ENCODE measurements around the gene NCMAP.

GRCh38 chr1:24599265-24599664 is 43.4 kb downstream of the NCMAP start:
- no peak for TF ChIP-seq EZH2 (optimal IDR thresholded peaks at IDR 0.05; ENCODE audit: low read depth, low read length)
- TF ChIP-seq CTCF (IDR thresholded peaks at IDR 0.05; ENCODE audit: low read length) = no peak

All from MM.1S (cell line).